ENCODE results near the gene NF2. TPM values are rescaled to one million over a fixed set of nuclear protein-coding genes. Genes with fewer than 3 reads are reported as not detected.

The NF2 gene
- total RNA-seq, 1 donor from 2014 or later = 42.4 TPM

- no peaks in the 10 kb centered on the region for H3K9me3 ChIP-seq
- H3K4me3 ChIP-seq = no peak overlapping the region
- no peaks in the 10 kb centered on the region for H3K27me3 ChIP-seq (ENCODE audit: low read depth)
- no peak for ATAC-seq
- no peaks in the 10 kb centered on the region for H3K4me1 ChIP-seq
- H3K36me3 ChIP-seq = peaks cover 68% of the 10 kb centered on the region
- no peak for TF ChIP-seq CTCF (IDR thresholded peaks at IDR 0.05)
- no peak overlapping the region for H3K27ac ChIP-seq
- intact Hi-C loops (cut with DNase I) = no loop called here
- no peak for DNase-seq
These were observed 134.8 kb downstream of the NF2 start for GRCh38 chr22:29738118-29738815.

GRCh38 chr22:29739346-29739875, 136.0 kb downstream of the NF2 start:
- no peaks in the 10 kb centered on the region for H3K9me3 ChIP-seq
- TF ChIP-seq CTCF (IDR thresholded peaks at IDR 0.05) = no peak
- ATAC-seq (no peak), DNase-seq (no peak)
- intact Hi-C loops (cut with DNase I) = no loop called here
- H3K27me3 ChIP-seq (ENCODE audit: low read depth) = no peaks in the 10 kb centered on the region
- H3K27ac ChIP-seq = no peak overlapping the region
- no peak overlapping the region for H3K4me3 ChIP-seq
- H3K4me1 ChIP-seq = no peaks in the 10 kb centered on the region
- H3K36me3 ChIP-seq = peaks cover 58% of the 10 kb centered on the region

- no peak for TF ChIP-seq CTCF (IDR thresholded peaks at IDR 0.05)
- intact Hi-C loops (cut with DNase I) = no loop called here
- Histone ChIP-seq H3K4me1 (no peaks in the 10 kb centered on the region), H3K27me3 (ENCODE audit: low read depth) (no peaks in the 10 kb centered on the region), H3K27ac (no peak overlapping the region), H3K36me3 (peaks cover 54% of the 10 kb centered on the region), H3K9me3 (no peaks in the 10 kb centered on the region), H3K4me3 (no peak overlapping the region)
- no peak for DNase-seq
- no peak for ATAC-seq
These were observed 136.8 kb downstream of the NF2 start for GRCh38 chr22:29740216-29740615.

DNA sequence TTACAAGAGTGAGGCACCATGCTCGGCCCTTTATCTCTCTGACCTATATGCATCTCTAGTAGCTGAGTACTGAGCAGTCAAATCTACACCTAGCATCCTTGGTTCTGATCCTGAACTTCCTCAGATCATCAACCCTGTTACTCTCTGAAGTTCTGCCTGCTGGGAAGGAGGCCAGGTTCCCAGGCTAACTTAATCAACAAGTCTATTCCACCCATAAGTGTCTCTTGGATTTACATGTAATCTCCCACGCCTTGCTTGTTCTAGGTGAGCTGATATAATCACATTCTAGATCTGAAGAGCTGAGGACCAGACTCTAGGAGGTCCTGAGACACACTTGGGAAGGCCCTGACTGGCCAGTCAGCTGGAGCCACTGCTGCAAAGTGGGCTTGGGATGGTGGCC, 138.5 kb downstream of the NF2 start:
- Histone ChIP-seq H3K4me1 (no peaks in the 10 kb centered on the region), H3K27me3 (ENCODE audit: low read depth) (no peaks in the 10 kb centered on the region), H3K9me3 (no peaks in the 10 kb centered on the region), H3K27ac (no peak overlapping the region), H3K4me3 (no peak overlapping the region), H3K36me3 (peaks cover 67% of the 10 kb centered on the region)
- DNase-seq (no peak), ATAC-seq (no peak)
- no peak for TF ChIP-seq CTCF (IDR thresholded peaks at IDR 0.05)
- intact Hi-C loops (cut with DNase I) = no loop called here

GRCh38 chr22:29742326-29742725, 138.9 kb downstream of the NF2 start:
- intact Hi-C loops (cut with DNase I) = no loop called here

More at GRCh38 chr22:29742326-29742725, 138.9 kb downstream of the NF2 start:
- H3K27me3 ChIP-seq (ENCODE audit: low read depth) = no peaks in the 10 kb centered on the region
- peaks cover 71% of the 10 kb centered on the region for H3K36me3 ChIP-seq
- H3K4me1 ChIP-seq = no peaks in the 10 kb centered on the region
- DNase-seq = no peak
- ATAC-seq = no peak
- no peak overlapping the region for H3K27ac ChIP-seq
- TF ChIP-seq CTCF (IDR thresholded peaks at IDR 0.05) = no peak
- H3K4me3 ChIP-seq = no peak overlapping the region
- H3K9me3 ChIP-seq = no peaks in the 10 kb centered on the region

All from lower lobe of right lung (tissue), 2 donors.